HepG2 (cell line): ENCODE measurements around the gene PREX1. TPM values are rescaled to one million over a fixed set of nuclear protein-coding genes. Genes with fewer than 3 reads are reported as not detected.

Source experiments
- FOXA1 ChIP-seq, 2 experiments: fragments of 450-650 bp in 1 of 2; sonication (generic) in 1 of 2; formaldehyde crosslinking in 1 of 2; IDR thresholded peaks; 2 replicates each; pipeline versions ENCODE4 v1.4.0 to v1.6.1; 2016 to 2020; ENCODE audit warnings: missing genetic modification reagents in 1 of 2
- GABPB1 ChIP-seq: IDR thresholded peaks from 2 replicates; pipeline ENCODE4 v1.6.1; 2016; ENCODE audit warnings: mild to moderate bottlenecking, missing genetic modification reagents, moderate library complexity, missing compliant biosample characterization
- HNF4A ChIP-seq: sonication (generic); formaldehyde crosslinking; IDR thresholded peaks from 2 replicates; pipeline ENCODE4 v1.4.0; 2020; ENCODE audit warnings: missing genetic modification reagents
- MAF1 ChIP-seq: sonication (generic); formaldehyde crosslinking; IDR thresholded peaks from 2 replicates; pipeline ENCODE4 v1.5.0; 2020; ENCODE audit warnings: missing genetic modification reagents, borderline replicate concordance
- MAZ ChIP-seq, 2 experiments: sonication (generic) in 1 of 2; formaldehyde crosslinking in 1 of 2; IDR thresholded peaks; 2 replicates each; pipeline versions ENCODE4 v1.5.0 to v1.6.1; 2012 to 2020; ENCODE audit warnings: low read depth in 2 of 2, mild to moderate bottlenecking in 2 of 2, borderline replicate concordance in 1 of 2, improper control_type of control experiment in 1 of 2, low read length in 1 of 2, missing genetic modification reagents in 1 of 2, moderate library complexity in 1 of 2
- MED1 ChIP-seq: sonication (generic); formaldehyde crosslinking; IDR thresholded peaks from 2 replicates; pipeline ENCODE4 v1.4.0; 2020; ENCODE audit warnings: missing genetic modification reagents
- MIXL1 ChIP-seq: IDR thresholded peaks from 2 replicates; pipeline ENCODE4 v1.6.1; 2016
- MLLT10 ChIP-seq: sonication (generic); formaldehyde crosslinking; IDR thresholded peaks from 2 replicates; pipeline ENCODE4 v1.4.0; 2020; ENCODE audit warnings: missing genetic modification reagents
- RAD21 ChIP-seq: fragments of 450-650 bp; formaldehyde crosslinking; IDR thresholded peaks from 2 replicates; pipeline ENCODE4 v1.5.0; 2020; ENCODE audit warnings: mild to moderate bottlenecking
- RCOR2 ChIP-seq: IDR thresholded peaks from 2 replicates; pipeline ENCODE4 v1.6.1; 2016; ENCODE audit warnings: missing biosample characterization, missing genetic modification reagents
- RFXAP ChIP-seq: sonication (generic); formaldehyde crosslinking; IDR thresholded peaks from 2 replicates; pipeline ENCODE4 v1.4.0; 2020; ENCODE audit warnings: missing genetic modification reagents, borderline replicate concordance
- ZNF550 ChIP-seq: sonication (generic); formaldehyde crosslinking; IDR thresholded peaks from 2 replicates; pipeline ENCODE4 v1.4.0; 2020; ENCODE audit warnings: mild to moderate bottlenecking, missing genetic modification reagents, borderline replicate concordance
- ZNF737 ChIP-seq: sonication (generic); formaldehyde crosslinking; IDR thresholded peaks from 2 replicates; pipeline ENCODE4 v1.5.0; 2020; ENCODE audit warnings: missing genetic modification reagents, mild to moderate bottlenecking, borderline replicate concordance
- ZNF746 ChIP-seq: sonication (generic); formaldehyde crosslinking; IDR thresholded peaks from 2 replicates; pipeline ENCODE4 v1.8.0; 2022; ENCODE audit warnings: mild to moderate bottlenecking, missing genetic modification reagents
- ZNF768 ChIP-seq: sonication (generic); formaldehyde crosslinking; IDR thresholded peaks from 2 replicates; pipeline ENCODE4 v1.4.0; 2020; ENCODE audit warnings: missing genetic modification reagents
- ZNF777 ChIP-seq: sonication (generic); formaldehyde crosslinking; IDR thresholded peaks from 2 replicates; pipeline ENCODE4 v1.4.0; 2020; ENCODE audit warnings: missing genetic modification reagents
- polyA plus RNA-seq, 8 experiments: library from polyadenylated mRNA; depleted of rRNA in 3 of 8; stranded (reverse) in 7 of 8; unstranded in 1 of 8; fragments of >200 nt; fragmentation: Illumina TruSeq in 4 of 8; extraction: Trizol in 4 of 8; gene quantifications; 2 replicates each; pipeline versions ENCODE4 v1.2.1 to v1.2.3, GENCODE V29; 2011 to 2016; ENCODE audit warnings: low read depth in 4 of 8, missing spikeins in 1 of 8, mixed read lengths in 1 of 8; ENCODE audit not compliant: insufficient read depth in 1 of 8
- total RNA-seq, 5 experiments: library from RNA; depleted of rRNA; stranded (reverse); fragments of >200 nt; fragmentation: Illumina TruSeq; extraction: Trizol; gene quantifications; 2 replicates each; pipeline ENCODE4 v1.2.3, GENCODE V29; 2016; ENCODE audit warnings: low read depth in 1 of 5
- TF ChIP-seq, protein P1 (sequence below): IDR thresholded peaks from 2 replicates; pipeline ENCODE4 v1.4.0; 2020; ENCODE audit warnings: mild to moderate bottlenecking, missing genetic modification reagents
- TF ChIP-seq, protein P2 (sequence below): sonication (generic); formaldehyde crosslinking; IDR thresholded peaks from 2 replicates; pipeline ENCODE4 v1.8.1; 2023; ENCODE audit warnings: mild to moderate bottlenecking, missing genetic modification reagents, borderline replicate concordance
- TF ChIP-seq, protein P3 (sequence below): sonication (generic); formaldehyde crosslinking; IDR thresholded peaks from 2 replicates; pipeline ENCODE4 v1.9.0; 2021; ENCODE audit warnings: missing genetic modification reagents, mild to moderate bottlenecking, borderline replicate concordance
- TF ChIP-seq, protein P4 (sequence below): sonication (generic); formaldehyde crosslinking; IDR thresholded peaks from 2 replicates; pipeline ENCODE4 v1.5.1; 2020; ENCODE audit warnings: mild to moderate bottlenecking, missing genetic modification reagents, moderate library complexity
- TF ChIP-seq, protein P5 (sequence below): sonication (generic); formaldehyde crosslinking; IDR thresholded peaks from 2 replicates; pipeline ENCODE4 v1.5.1; 2020; ENCODE audit warnings: mild to moderate bottlenecking, missing genetic modification reagents, borderline replicate concordance

PREX1 gene
- total and polyA plus RNA-seq, 2 of the 13 experiments (the other 11 are each of a cell fraction or from before 2014, with no cell fraction given), result 0.02 to 0.04 TPM

DNA sequence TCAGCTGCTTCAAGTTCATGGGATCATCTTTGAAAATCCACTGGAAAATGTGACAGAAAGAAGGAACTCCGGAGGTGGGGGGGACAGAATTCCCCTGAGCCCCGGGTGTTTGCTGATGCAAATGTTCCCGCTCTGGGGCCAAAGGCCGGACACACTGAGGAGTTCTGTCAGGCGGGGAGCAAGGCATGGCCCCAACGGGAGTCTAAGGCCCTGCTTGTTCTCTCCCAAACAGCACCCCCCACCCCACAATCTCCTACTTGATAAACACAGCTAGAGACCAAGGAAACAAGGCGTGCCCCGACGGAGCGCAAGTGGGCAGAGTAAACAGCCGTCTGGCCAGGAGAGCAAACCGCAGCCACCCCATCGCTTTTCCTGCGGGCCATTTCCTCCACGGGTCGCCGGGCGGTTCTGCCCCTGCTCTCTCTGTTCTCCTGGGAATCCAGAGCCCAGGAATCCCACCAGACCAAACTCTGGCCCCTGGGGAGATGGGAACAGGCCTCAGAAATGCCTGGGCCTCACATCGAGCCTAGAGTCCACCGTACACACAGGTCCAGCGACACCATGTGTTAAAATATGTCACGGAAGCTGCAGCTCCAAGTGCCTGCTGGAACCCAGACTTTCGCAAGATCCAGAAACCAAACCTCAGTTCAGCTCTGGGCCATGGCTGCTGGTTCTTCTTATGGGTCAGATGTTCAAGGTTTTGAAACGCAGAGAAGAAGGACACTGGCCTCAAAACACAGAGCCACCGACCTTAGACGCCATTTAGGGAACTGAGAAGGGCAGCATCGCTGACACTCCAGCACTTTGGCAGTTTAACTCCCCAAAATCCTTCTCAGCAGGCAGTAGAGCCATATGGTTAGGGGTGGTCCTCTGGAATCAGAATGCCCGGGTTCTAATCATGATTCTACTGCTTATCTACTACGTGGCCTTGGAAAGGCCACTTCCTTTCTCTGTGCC, 104.2 kb downstream of the PREX1 start (continued):
- TF ChIP-seq, protein P1, sequence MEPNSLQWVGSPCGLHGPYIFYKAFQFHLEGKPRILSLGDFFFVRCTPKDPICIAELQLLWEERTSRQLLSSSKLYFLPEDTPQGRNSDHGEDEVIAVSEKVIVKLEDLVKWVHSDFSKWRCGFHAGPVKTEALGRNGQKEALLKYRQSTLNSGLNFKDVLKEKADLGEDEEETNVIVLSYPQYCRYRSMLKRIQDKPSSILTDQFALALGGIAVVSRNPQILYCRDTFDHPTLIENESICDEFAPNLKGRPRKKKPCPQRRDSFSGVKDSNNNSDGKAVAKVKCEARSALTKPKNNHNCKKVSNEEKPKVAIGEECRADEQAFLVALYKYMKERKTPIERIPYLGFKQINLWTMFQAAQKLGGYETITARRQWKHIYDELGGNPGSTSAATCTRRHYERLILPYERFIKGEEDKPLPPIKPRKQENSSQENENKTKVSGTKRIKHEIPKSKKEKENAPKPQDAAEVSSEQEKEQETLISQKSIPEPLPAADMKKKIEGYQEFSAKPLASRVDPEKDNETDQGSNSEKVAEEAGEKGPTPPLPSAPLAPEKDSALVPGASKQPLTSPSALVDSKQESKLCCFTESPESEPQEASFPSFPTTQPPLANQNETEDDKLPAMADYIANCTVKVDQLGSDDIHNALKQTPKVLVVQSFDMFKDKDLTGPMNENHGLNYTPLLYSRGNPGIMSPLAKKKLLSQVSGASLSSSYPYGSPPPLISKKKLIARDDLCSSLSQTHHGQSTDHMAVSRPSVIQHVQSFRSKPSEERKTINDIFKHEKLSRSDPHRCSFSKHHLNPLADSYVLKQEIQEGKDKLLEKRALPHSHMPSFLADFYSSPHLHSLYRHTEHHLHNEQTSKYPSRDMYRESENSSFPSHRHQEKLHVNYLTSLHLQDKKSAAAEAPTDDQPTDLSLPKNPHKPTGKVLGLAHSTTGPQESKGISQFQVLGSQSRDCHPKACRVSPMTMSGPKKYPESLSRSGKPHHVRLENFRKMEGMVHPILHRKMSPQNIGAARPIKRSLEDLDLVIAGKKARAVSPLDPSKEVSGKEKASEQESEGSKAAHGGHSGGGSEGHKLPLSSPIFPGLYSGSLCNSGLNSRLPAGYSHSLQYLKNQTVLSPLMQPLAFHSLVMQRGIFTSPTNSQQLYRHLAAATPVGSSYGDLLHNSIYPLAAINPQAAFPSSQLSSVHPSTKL, result no peak; the same call in none of the 2 replicates
- TF ChIP-seq RFXAP (CRISPR knock-in tag), result 0 out of 2 replicates have a peak, but pooled peaks have one; percentile 28
- no peak for TF ChIP-seq ZNF550 (CRISPR knock-in tag)
- TF ChIP-seq MED1 (CRISPR knock-in tag), result no peak
- TF ChIP-seq RAD21 (CRISPR knock-in tag), result peak; percentile 62
- TF ChIP-seq, protein P2, sequence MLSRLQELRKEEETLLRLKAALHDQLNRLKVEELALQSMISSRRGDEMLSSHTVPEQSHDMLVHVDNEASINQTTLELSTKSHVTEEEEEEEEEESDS (CRISPR knock-in tag), result no peak
- peak; percentile 58 for TF ChIP-seq GABPB1 (CRISPR knock-in tag)
- TF ChIP-seq RCOR2 (CRISPR knock-in tag), result no peak
- no peak for TF ChIP-seq ZNF768 (CRISPR knock-in tag)
- TF ChIP-seq, protein P3, sequence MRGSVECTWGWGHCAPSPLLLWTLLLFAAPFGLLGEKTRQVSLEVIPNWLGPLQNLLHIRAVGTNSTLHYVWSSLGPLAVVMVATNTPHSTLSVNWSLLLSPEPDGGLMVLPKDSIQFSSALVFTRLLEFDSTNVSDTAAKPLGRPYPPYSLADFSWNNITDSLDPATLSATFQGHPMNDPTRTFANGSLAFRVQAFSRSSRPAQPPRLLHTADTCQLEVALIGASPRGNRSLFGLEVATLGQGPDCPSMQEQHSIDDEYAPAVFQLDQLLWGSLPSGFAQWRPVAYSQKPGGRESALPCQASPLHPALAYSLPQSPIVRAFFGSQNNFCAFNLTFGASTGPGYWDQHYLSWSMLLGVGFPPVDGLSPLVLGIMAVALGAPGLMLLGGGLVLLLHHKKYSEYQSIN (CRISPR knock-in tag), result no peak
- no peak for TF ChIP-seq MIXL1 (CRISPR knock-in tag)
- TF ChIP-seq FOXA1 (IDR thresholded peaks at IDR 0.05), result no peak
- TF ChIP-seq FOXA1 (CRISPR knock-in tag; IDR thresholded peaks at IDR 0.05), result peak; percentile 65
- TF ChIP-seq HNF4A (CRISPR knock-in tag), result peak; percentile 54; the same call in 1 of the 2 replicates
- TF ChIP-seq ZNF746 (CRISPR knock-in tag), result peak; percentile 72
- no peak for TF ChIP-seq MLLT10 (CRISPR knock-in tag)
- TF ChIP-seq, protein P4, sequence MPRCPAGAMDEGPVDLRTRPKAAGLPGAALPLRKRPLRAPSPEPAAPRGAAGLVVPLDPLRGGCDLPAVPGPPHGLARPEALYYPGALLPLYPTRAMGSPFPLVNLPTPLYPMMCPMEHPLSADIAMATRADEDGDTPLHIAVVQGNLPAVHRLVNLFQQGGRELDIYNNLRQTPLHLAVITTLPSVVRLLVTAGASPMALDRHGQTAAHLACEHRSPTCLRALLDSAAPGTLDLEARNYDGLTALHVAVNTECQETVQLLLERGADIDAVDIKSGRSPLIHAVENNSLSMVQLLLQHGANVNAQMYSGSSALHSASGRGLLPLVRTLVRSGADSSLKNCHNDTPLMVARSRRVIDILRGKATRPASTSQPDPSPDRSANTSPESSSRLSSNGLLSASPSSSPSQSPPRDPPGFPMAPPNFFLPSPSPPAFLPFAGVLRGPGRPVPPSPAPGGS (CRISPR knock-in tag), result no peak; the same call in 1 of the 2 replicates
- TF ChIP-seq, protein P5, sequence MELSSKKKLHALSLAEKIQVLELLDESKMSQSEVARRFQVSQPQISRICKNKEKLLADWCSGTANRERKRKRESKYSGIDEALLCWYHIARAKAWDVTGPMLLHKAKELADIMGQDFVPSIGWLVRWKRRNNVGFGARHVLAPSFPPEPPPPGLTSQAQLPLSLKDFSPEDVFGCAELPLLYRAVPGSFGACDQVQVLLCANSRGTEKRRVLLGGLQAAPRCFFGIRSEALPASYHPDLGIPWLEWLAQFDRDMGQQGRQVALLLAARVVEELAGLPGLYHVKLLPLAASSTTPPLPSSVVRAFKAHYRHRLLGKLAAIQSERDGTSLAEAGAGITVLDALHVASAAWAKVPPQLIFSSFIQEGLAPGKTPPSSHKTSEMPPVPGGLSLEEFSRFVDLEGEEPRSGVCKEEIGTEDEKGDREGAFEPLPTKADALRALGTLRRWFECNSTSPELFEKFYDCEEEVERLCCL (CRISPR knock-in tag), result no peak
- peak; percentile 99 for TF ChIP-seq ZNF777 (CRISPR knock-in tag)
- TF ChIP-seq MAZ (IDR thresholded peaks at IDR 0.05; ENCODE audit: borderline replicate concordance, low read depth, low read length), result no peak
- no peak for TF ChIP-seq MAZ (CRISPR knock-in tag; IDR thresholded peaks at IDR 0.05; ENCODE audit: low read depth)
- TF ChIP-seq ZNF737 (CRISPR knock-in tag), result no peak
- no peak for TF ChIP-seq MAF1
